SK-N-SH treated with all-trans-retinoic acid at 6 μM for 48 hours (cell line): ENCODE results near the gene CFAP65.

ENCODE experiments used
- GLIS3 ChIP-seq: fragments of 250-450 bp; sonication (Bioruptor Pico); IDR thresholded peaks from 2 replicates; pipeline ENCODE4 v1.5.0; 2020; ENCODE audit warnings: mild to moderate bottlenecking, moderate library complexity
- ISL1 ChIP-seq: fragments of 250-450 bp; sonication (Bioruptor Pico); IDR thresholded peaks from 2 replicates; pipeline ENCODE4 v2.1.2; 2022; ENCODE audit warnings: mild to moderate bottlenecking, moderate library complexity

DNA sequence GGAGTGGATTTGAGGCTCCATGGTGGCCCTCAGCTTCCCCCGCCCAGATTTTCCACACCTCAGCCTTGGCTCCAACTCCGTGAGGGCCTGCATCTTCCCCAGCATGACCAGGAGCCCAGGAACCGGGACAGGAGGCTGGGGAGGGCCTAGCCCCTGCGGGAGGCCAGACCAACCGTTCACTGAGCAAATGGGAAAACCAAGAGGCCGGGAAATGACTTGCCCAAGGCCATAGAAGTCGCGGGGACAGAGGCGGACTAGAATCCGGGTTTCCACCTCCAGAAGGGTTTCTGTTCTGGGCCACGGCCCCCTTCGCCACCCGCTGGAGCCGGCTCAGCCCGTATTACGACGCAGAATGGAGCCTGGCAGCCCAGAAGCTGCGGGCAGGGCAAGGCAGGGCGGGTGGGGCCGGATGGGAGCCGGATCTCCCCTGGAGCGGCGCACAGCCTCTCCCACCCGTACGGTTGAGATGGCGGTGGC lies 40.2 kb downstream of the CFAP65 start:
- TF ChIP-seq GLIS3 (no peak), ISL1 (CRISPR knock-in tag) (no peak)
